Activated CD4-positive, alpha-beta memory T cell treated with anti-CD3 and anti-CD28 coated beads for 36 hours (primary cell): ENCODE measurements around the gene GCLM. TPM values are rescaled to one million over a fixed set of nuclear protein-coding genes. Genes with fewer than 3 reads are reported as not detected.
"Not testable (repeated sequence)": the region's sequence is repeated elsewhere in the genome, so short reads cannot be mapped to it uniquely, and the experiment has no call there.

Experiments used
- CTCF ChIA-PET: fragments of 350-600 bp; sonication (Branson Sonifier 250); formaldehyde crosslinking; loops from one replicate; lab custom pipeline; 2021; ENCODE audit warnings: antibody characterized with exemption, inconsistent platforms; lab: Charles Lee
- POLR2A ChIA-PET: fragments of 350-600 bp; sonication (Branson Sonifier 250); formaldehyde crosslinking; loops from one replicate; lab custom pipeline; 2021; ENCODE audit warnings: antibody characterized with exemption; lab: Charles Lee
- DNase-seq: peaks from one replicate; pipeline ENCODE4 v3.0.0-alpha.2; 2020
- H3K27ac Mint-ChIP-seq: one replicate; pipeline ENCODE4 v1.8.0; 2021; ENCODE audit warnings: mixed read lengths
- H3K27me3 Mint-ChIP-seq: one replicate; pipeline ENCODE4 v1.8.0; 2021; ENCODE audit warnings: mixed read lengths
- H3K36me3 Mint-ChIP-seq: one replicate; pipeline ENCODE4 v1.8.0; 2021; ENCODE audit warnings: mixed read lengths
- H3K4me1 Mint-ChIP-seq: one replicate; pipeline ENCODE4 v1.8.0; 2021; ENCODE audit warnings: low read depth, mixed read lengths
- H3K4me3 Mint-ChIP-seq: one replicate; pipeline ENCODE4 v1.8.0; 2021; ENCODE audit warnings: mild to moderate bottlenecking, mixed read lengths
- H3K9me3 Mint-ChIP-seq: one replicate; pipeline ENCODE4 v1.8.0; 2021; ENCODE audit warnings: mixed read lengths
- intact Hi-C: fragments of 100-400 bp; cut with micrococcal nuclease; formaldehyde crosslinking; loops from one replicate; pipeline ENCODE4 v1.15.1; 2023
- total RNA-seq, 2 experiments: library from RNA; stranded (reverse); gene quantifications; one replicate each; pipeline ENCODE4 v1.2.3, GENCODE V29; 2021

Gene GCLM
- total RNA-seq, 2 experiments from 2014 or later: 21.7 to 26.5 TPM

DNA sequence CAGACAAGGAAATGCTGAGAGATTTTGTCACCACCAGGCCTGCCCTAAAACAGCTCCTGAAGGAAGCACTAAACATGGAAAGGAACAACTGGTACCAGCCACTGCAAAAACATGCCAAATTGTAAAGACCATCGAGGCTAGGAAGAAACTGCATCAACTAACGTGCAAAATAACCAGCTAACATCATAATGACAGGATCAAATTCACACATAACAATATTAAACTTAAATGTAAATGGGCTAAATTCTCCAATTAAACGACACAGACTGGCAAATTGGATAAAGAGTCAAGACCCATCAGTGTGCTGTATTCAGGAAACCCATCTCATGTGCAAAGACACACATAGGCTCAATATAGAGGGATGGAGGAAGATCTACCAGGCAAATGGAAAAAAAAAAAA lies 51.6 kb downstream of the GCLM start:
- H3K27me3 Mint-ChIP-seq, CTCF ChIA-PET: not testable (repeated sequence)

DNA sequence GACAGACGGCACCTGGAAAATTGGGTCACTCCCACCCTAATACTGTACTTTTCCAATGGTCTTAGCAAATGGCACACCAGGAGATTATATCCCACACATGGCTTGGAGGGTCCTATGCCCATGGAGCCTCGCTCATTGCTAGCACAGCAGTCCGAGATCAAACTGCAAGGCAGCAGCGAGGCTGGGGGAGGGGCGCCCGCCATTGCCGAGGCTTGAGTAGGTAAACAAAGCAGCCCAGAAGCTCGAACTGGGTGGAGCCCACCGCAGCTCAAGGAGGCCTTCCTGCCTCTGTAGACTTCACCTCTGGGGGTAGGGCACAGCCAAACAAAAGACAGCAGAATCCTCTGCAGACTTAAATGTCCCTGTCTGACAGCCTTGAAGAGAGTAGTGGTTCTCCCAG lies 53.2 kb downstream of the GCLM start:
- ChIA-PET CTCF (interaction anchor here (1.0 to 1.2 kb wide), 2 partner anchors 12 to 227 kb away, joined by 5 read pairs; no protein-coding TSS in a partner anchor), POLR2A (interaction anchor here (1.1 kb wide), 1 partner anchor 23 kb away, joined by 3 read pairs; no protein-coding TSS in a partner anchor)
- H3K9me3 Mint-ChIP-seq, H3K4me3 Mint-ChIP-seq, H3K27me3 Mint-ChIP-seq, DNase-seq, H3K4me1 Mint-ChIP-seq, H3K27ac Mint-ChIP-seq, H3K36me3 Mint-ChIP-seq, intact Hi-C loops: not testable (repeated sequence)

More for the DNA sequence above, 51.6 kb downstream of the GCLM start:
- H3K4me3 Mint-ChIP-seq, H3K9me3 Mint-ChIP-seq, POLR2A ChIA-PET, H3K4me1 Mint-ChIP-seq, intact Hi-C loops, H3K27ac Mint-ChIP-seq, DNase-seq, H3K36me3 Mint-ChIP-seq: not testable (repeated sequence)

DNA sequence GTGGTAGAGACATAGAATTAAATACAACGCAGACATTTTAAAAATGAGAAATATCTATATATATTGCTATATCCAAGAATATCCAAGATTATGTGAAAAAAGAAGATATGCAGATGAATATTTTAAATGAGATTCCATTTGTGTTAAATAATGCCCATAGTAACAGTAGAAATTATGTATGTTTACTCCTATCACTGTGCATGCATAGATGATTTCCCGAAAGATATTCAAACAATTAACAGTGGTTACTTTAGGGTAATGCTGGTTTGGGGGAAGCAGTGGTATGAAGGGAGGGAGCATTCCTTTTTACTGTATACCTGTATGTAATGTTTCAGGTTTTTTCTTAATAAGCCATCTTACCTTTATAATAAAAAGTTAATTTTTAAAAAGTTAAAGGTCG lies 55.3 kb downstream of the GCLM start:
- Mint-ChIP-seq H3K36me3 (no peaks in the 10 kb centered on the region), H3K4me1 (no peaks in the 10 kb centered on the region), H3K9me3 (peaks cover 3% of the 10 kb centered on the region), H3K27me3 (peaks cover 3% of the 10 kb centered on the region), H3K4me3 (no peak overlapping the region), H3K27ac (no peak overlapping the region)
- POLR2A ChIA-PET: no interaction called here
- DNase-seq: no peak
- intact Hi-C loops: no loop called here
- CTCF ChIA-PET: no interaction called here

DNA sequence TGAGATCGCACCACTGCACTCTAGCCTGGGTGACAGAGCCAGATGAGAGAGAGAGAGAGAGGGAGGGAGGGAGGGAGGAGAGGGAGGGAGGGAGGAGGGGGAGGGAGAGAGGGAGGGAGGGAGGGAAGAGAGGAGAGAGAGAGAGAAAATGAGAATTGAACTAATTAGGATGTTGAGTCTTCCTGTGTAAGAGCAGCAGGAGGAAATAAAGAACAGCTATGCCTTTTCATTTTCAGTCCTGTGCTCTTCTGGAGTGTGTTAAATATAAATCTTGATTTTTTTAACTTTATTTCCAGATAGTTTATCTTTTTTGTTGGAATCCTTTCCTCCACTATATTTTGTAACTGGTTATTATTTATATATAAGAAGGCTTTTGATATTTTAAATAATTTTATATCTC lies 57.4 kb downstream of the GCLM start:
- POLR2A ChIA-PET: no interaction called here
- H3K27me3 Mint-ChIP-seq: peaks cover 4% of the 10 kb centered on the region
- CTCF ChIA-PET: interaction anchor here (1.2 to 5.5 kb wide), 5 partner anchors 28 to 551 kb away, joined by 4 to 61 read pairs (median 4); no protein-coding TSS in a partner anchor
- intact Hi-C loops: no loop called here
- no peak overlapping the region for H3K27ac Mint-ChIP-seq
- peaks cover 5% of the 10 kb centered on the region for H3K36me3 Mint-ChIP-seq
- no peak overlapping the region for H3K4me3 Mint-ChIP-seq
- peaks cover 3% of the 10 kb centered on the region for H3K9me3 Mint-ChIP-seq
- peaks cover 9% of the 10 kb centered on the region for H3K4me1 Mint-ChIP-seq
- DNase-seq: no peak

DNA sequence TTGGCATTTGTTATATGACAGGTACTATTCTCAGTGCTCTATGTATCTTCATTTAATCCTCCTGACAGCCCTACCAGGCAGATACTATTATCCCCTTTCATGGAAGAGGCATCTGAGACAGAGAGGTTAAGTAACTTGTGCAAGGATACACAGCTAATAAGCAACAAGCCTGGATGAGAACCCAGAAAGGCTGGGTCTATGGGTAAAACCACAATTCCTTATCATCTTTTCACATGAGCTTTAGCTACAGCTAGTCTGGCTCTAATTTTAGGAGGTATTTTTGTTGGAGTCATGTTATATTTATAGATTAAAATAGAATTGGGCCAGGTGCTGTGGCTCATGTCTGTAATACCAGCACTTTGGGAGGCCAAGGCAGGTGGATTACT lies 57.9 kb downstream of the GCLM start:
- CTCF ChIA-PET: interaction anchor here (1.2 to 5.5 kb wide), 5 partner anchors 28 to 550 kb away, joined by 4 to 61 read pairs (median 4); no protein-coding TSS in a partner anchor
- intact Hi-C loops: no loop called here
- peaks cover 4% of the 10 kb centered on the region for H3K27me3 Mint-ChIP-seq

DNA sequence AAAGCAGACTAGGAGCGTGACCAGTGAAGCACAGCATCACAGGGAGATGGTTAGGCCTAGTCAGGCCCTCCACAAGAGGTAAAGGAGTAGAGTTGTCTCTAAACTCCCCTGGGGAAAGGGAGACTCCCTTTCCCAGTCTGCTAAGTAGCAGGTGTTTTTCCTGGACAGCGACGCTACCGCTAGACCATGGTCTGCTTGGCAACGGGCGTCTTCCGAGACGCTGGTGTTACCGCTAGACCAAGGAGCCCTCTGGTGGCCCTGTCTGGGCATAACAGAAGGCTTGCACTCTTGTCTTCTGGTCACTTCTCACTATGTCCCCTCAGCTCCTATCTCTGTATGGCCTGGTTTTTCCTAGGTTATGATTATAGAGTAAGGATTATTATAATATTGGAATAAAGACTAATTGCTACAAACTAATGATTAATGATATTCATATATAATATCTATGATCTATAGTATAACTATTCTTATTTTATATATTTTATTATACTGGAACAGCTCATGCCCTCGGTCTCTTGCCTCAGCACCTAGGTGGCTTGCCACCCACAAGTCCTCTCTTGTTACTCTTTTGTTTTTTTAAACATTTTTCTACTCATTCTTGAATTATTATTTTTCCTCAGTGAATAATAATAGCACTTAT lies 58.4 kb downstream of the GCLM start:
- intact Hi-C loops: loop anchor here (1.0 kb wide), 1 partner anchor 222 kb away; no protein-coding TSS in a partner anchor
- H3K36me3 Mint-ChIP-seq, H3K27ac Mint-ChIP-seq, H3K4me3 Mint-ChIP-seq, POLR2A ChIA-PET, H3K9me3 Mint-ChIP-seq, H3K27me3 Mint-ChIP-seq: not testable (repeated sequence)
- H3K4me1 Mint-ChIP-seq: peaks cover 12% of the 10 kb centered on the region
- CTCF ChIA-PET: interaction anchor here (1.1 to 5.5 kb wide), 6 partner anchors 27 to 550 kb away, joined by 4 to 61 read pairs (median 4); partner anchors contain the start of gene GCLM
- peak; percentile 77 for DNase-seq

More for the DNA sequence above, 57.9 kb downstream of the GCLM start:
- no peak for DNase-seq
- Mint-ChIP-seq H3K4me3 (no peak overlapping the region), H3K36me3 (peaks cover 5% of the 10 kb centered on the region), H3K4me1 (peaks cover 9% of the 10 kb centered on the region), H3K9me3 (peaks cover 3% of the 10 kb centered on the region), H3K27ac (no peak overlapping the region)
- POLR2A ChIA-PET: no interaction called here

DNA sequence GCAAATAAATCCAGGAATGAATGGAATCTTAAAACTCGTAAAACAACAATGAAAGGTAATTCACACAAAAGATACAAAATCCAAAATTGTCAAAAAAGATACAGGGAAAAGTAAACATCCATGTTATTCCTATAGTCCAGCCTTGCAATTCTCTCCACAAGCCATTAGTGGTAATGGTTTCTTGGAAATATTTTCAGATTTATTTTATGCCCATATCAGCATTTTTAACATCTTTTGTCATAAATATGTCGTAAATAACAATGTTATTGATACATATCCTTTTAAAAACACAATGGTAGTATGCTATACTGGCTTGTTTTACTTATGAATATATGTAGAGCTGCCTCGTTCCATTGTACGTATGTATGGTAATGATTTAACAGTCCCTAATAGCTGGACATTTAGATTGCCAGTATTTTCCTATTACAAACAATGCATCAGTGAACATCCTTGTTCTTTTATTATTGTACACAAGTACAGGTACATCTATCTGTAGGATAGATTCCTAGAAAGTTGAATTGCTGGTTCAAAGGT lies 60.8 kb downstream of the GCLM start:
- Mint-ChIP-seq H3K27me3 (peaks cover 4% of the 10 kb centered on the region), H3K4me3 (peak overlapping the region; percentile 88), H3K9me3 (peaks cover 3% of the 10 kb centered on the region), H3K4me1 (peaks cover 27% of the 10 kb centered on the region), H3K27ac (peak overlapping the region; percentile 90), H3K36me3 (peaks cover 5% of the 10 kb centered on the region)
- ChIA-PET POLR2A (no interaction called here), CTCF (interaction anchor here (1.2 to 5.5 kb wide), 4 partner anchors 218 to 544 kb away, joined by 4 to 61 read pairs (median 5); no protein-coding TSS in a partner anchor)
- intact Hi-C loops: loop anchor here (5.0 to 10.0 kb wide), 4 partner anchors 131 to 1384 kb away; partner anchors contain the start of gene RWDD3
- no peak for DNase-seq

DNA sequence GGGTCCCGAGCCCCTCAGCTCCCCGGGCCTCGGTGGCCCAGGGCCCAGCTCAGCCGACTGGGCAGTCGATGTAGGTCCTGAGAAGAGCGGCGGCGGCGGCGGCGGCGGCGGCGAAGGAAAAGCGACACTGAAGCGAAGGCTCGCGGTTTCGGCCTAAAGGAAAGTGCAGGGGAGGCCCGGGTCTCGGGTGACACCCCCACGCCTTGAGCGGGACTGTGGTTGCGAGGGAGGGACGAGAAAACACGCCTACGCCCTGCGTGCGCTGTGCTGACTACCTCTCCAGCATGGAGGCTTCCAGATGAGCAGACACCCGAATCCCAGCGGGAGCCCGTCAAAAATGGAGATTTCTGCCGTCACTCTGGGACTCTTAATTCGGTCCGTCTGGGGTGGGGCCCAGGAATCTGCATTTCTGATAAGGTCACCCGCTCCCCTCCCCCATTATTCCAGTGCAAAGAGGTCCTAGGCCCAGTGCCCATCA lies 61.4 kb downstream of the GCLM start:
- DNase-seq: peak; percentile 72
- peaks cover 3% of the 10 kb centered on the region for H3K9me3 Mint-ChIP-seq
- intact Hi-C loops: loop anchor here (1.0 to 10.0 kb wide), 7 partner anchors 60 to 1384 kb away; partner anchors contain the start of genes ABCD3, CCDC18, RWDD3 and TMED5
- peaks cover 27% of the 10 kb centered on the region for H3K4me1 Mint-ChIP-seq
- ChIA-PET POLR2A (no interaction called here), CTCF (interaction anchor here (1.2 to 5.5 kb wide), 4 partner anchors 218 to 543 kb away, joined by 4 to 61 read pairs (median 5); no protein-coding TSS in a partner anchor)
- peaks cover 4% of the 10 kb centered on the region for H3K27me3 Mint-ChIP-seq
- peak overlapping the region; percentile 90 for H3K27ac Mint-ChIP-seq
- peak overlapping the region; percentile 88 for H3K4me3 Mint-ChIP-seq
- H3K36me3 Mint-ChIP-seq: peaks cover 5% of the 10 kb centered on the region

DNA sequence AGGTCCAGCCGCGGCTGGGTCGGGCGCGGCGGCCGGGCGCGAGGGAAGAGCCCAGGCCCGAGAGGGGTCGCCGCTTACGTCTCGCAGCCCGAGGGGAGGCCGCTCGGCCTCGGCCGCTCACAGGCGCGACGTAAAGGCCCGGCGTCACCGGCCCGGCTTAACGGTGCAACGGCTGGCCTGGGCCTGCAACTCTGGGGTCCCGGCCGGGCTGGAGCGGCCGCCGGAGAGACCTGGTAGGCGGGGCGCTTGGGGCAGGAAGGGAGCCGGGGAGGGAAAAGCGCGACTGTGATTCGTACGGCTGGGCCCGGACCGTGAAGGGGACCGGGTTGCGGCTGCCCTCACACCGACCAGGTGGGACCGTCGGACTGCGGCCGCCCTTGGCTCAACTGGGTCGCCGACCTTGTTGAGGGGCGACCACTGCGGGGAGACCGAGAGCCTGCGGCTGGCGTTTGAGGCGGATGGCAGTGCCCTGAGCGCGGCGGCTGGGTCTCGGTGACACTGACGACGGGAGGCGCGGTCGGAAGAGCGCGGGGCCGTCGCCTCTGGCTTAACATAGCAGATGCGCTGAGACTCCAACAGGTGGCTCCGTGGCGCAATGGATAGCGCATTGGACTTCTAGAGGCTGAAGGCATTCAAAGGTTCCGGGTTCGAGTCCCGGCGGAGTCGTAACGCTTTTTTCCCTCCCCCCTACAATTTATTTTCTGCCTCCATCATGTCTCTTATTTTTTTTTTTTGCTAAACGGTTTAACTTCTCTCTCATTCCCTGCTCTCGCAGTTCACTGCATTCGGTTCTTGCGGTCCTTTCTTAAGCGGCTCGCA lies 62.0 kb downstream of the GCLM start:
- H3K4me1 Mint-ChIP-seq: peaks cover 27% of the 10 kb centered on the region
- peaks cover 4% of the 10 kb centered on the region for H3K27me3 Mint-ChIP-seq
- POLR2A ChIA-PET: interaction anchor here (0.9 to 1.7 kb wide), 5 partner anchors 31 to 501 kb away, joined by 3 to 8 read pairs (median 4); partner anchors contain the start of genes DNTTIP2 and DR1
- DNase-seq: peak; percentile 93
- peaks cover 5% of the 10 kb centered on the region for H3K36me3 Mint-ChIP-seq
- peak overlapping the region; percentile 90 for H3K27ac Mint-ChIP-seq
- peaks cover 3% of the 10 kb centered on the region for H3K9me3 Mint-ChIP-seq
- CTCF ChIA-PET: interaction anchor here (0.6 to 6.8 kb wide), 5 partner anchors 22 to 239 kb away, joined by 3 to 76 read pairs (median 9); no protein-coding TSS in a partner anchor
- intact Hi-C loops: loop anchor here (1.0 to 10.0 kb wide), 11 partner anchors 32 to 1385 kb away; partner anchors contain the start of genes ABCD3, CCDC18, DNTTIP2 and DR1
- peak overlapping the region; percentile 88 for H3K4me3 Mint-ChIP-seq

DNA sequence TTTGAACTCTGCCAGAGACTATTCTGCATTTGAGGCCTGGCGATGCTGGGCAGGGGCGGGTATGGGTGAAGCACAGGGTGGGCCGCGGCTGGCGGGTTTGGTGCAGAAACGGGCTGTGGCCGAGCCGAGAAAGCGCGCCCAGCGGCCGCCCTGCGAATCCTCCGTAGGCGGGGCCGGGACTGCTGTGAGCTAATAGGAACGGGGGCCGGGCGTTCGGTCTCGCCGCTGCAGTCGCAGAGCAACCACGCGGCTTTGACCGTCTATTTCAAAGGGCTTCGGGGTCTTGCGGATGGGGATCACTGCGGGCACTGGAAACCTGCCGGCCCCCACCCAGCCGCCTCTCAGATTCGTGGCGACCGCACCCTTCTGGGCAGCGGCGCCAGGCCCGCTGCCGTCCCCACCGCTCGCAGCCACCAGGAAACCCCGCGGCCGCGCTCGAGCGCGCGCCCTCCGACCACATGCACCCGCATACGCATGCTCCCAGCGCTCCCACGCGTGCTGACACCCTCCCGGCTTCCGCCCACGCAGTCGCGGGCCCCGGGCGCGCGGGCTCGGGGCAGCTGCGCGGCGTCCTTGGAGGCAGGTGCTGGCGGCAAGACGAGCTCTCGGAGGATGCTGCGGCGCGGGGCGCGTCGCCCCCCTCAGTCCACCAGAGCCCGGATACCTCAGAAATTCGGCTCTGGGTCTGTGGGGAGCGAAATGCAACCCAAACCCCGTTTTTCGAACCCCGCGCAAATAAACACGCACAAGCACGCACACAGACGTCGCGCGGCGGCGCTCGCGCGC lies 62.8 kb downstream of the GCLM start:
- CTCF ChIA-PET: interaction anchor here (0.6 to 8.0 kb wide), 7 partner anchors 23 to 542 kb away, joined by 3 to 159 read pairs (median 9); no protein-coding TSS in a partner anchor
- H3K9me3 Mint-ChIP-seq: peaks cover 3% of the 10 kb centered on the region
- peak overlapping the region; percentile 88 for H3K4me3 Mint-ChIP-seq
- H3K4me1 Mint-ChIP-seq: peaks cover 27% of the 10 kb centered on the region
- intact Hi-C loops: loop anchor here (1.0 to 10.0 kb wide), 9 partner anchors 33 to 1386 kb away; partner anchors contain the start of genes CCDC18, DNTTIP2, DR1 and RWDD3
- peaks cover 4% of the 10 kb centered on the region for H3K27me3 Mint-ChIP-seq
- DNase-seq: peak; percentile 85
- H3K27ac Mint-ChIP-seq: peak overlapping the region; percentile 89
- POLR2A ChIA-PET: interaction anchor here (0.7 to 1.7 kb wide), 10 partner anchors 28 to 500 kb away, joined by 3 to 8 read pairs (median 4); partner anchors contain the start of genes DNTTIP2, DR1 and FNBP1L
- H3K36me3 Mint-ChIP-seq: peaks cover 5% of the 10 kb centered on the region
